ENCODE results near the gene SIGMAR1. TPM values are rescaled to one million over a fixed set of nuclear protein-coding genes. Genes with fewer than 3 reads are reported as not detected.

The SIGMAR1 gene
- total and polyA plus RNA-seq, 4 donors = 26.0 to 72.0 (median 63.3) TPM

GRCh38 chr9:34664281-34665066, 26.9 kb upstream of the SIGMAR1 start:
- ATAC-seq (ENCODE audit: insufficient read depth, low FRiP score) (peak; percentile 39), DNase-seq (peak; percentile 73 to 81 (median 76))
- H3K4me1 ChIP-seq (ENCODE audit: control insufficient read depth in 5 of 5, insufficient read depth in 5 of 5, low read length in 5 of 5) = peaks cover 0 to 7% (median 0%) of the 10 kb centered on the region in 5 donors
- peak overlapping the region; percentile 11 to 19 for H3K9ac ChIP-seq (ENCODE audit: insufficient read depth in 1 of 2, low read length in 2 of 2)
- H3K4me3 ChIP-seq = peak overlapping the region; percentile 33
- peaks cover 1 to 20% (median 11%) of the 10 kb centered on the region in 4 donors for H3K36me3 ChIP-seq (ENCODE audit: control insufficient read depth in 4 of 4, insufficient read depth in 4 of 4, low read length in 4 of 4)
- H3K9me3 ChIP-seq (ENCODE audit: control insufficient read depth in 4 of 4, insufficient read depth in 3 of 4, low read length in 3 of 4) = peaks cover 0 to 3% (median 1%) of the 10 kb centered on the region in 4 donors
- WGBS, 2 donors = 15 to 25% methylated on average over 18 of the region's 18 CpGs
- peak; percentile 94 for TF ChIP-seq CTCF (IDR thresholded peaks at IDR 0.05; ENCODE audit: control extremely low read depth, extremely low read depth)
- H3K27me3 ChIP-seq (ENCODE audit: control insufficient read depth in 3 of 3, insufficient read depth in 3 of 3, low read length in 2 of 3) = no peaks in the 10 kb centered on the region
- peak overlapping the region; percentile 83 to 87 for H3K27ac ChIP-seq (ENCODE audit: low read depth in 1 of 2, low read length in 1 of 2)

- Histone ChIP-seq H3K27me3 (ENCODE audit: control insufficient read depth in 3 of 3, insufficient read depth in 3 of 3, low read length in 2 of 3) (no peaks in the 10 kb centered on the region), H3K9ac (ENCODE audit: insufficient read depth in 1 of 2, low read length in 2 of 2) (no peak overlapping the region), H3K27ac (ENCODE audit: low read depth in 1 of 2, low read length in 1 of 2) (no peak overlapping the region), H3K4me1 (ENCODE audit: control insufficient read depth in 5 of 5, insufficient read depth in 5 of 5, low read length in 5 of 5) (peaks cover 0 to 9% (median 0%) of the 10 kb centered on the region in 5 donors), H3K9me3 (ENCODE audit: control insufficient read depth in 4 of 4, insufficient read depth in 3 of 4, low read length in 3 of 4) (no peaks in the 10 kb centered on the region), H3K4me3 (no peak overlapping the region), H3K36me3 (ENCODE audit: control insufficient read depth in 4 of 4, insufficient read depth in 4 of 4, low read length in 4 of 4) (peaks cover 1 to 18% (median 12%) of the 10 kb centered on the region in 4 donors)
- no peak for DNase-seq
- no peak for TF ChIP-seq CTCF (IDR thresholded peaks at IDR 0.05; ENCODE audit: control extremely low read depth, extremely low read depth)
- no peak for ATAC-seq (ENCODE audit: insufficient read depth, low FRiP score)
These were observed 25.7 kb upstream of the SIGMAR1 start for GRCh38 chr9:34663303-34663605.

- H3K27ac ChIP-seq (ENCODE audit: low read depth in 1 of 2, low read length in 1 of 2) = peak within 1 kb of the TSS in 1 of 2 donors; percentile 5
- peaks cover 1 to 18% (median 10%) of the 10 kb centered on the region in 4 donors for H3K36me3 ChIP-seq (ENCODE audit: control insufficient read depth in 4 of 4, insufficient read depth in 4 of 4, low read length in 4 of 4)
- no peak within 1 kb of the TSS for H3K4me3 ChIP-seq
- no peak within 1 kb of the TSS for H3K9ac ChIP-seq (ENCODE audit: insufficient read depth in 1 of 2, low read length in 2 of 2)
- no peak for TF ChIP-seq CTCF (IDR thresholded peaks at IDR 0.05; ENCODE audit: control extremely low read depth, extremely low read depth)
- WGBS, 2 donors = 91 to 95% methylated on average over 4 of the region's 4 CpGs
- peaks cover 0 to 7% (median 0%) of the 10 kb centered on the region in 5 donors for H3K4me1 ChIP-seq (ENCODE audit: control insufficient read depth in 5 of 5, insufficient read depth in 5 of 5, low read length in 5 of 5)
- DNase-seq (no peak), ATAC-seq (ENCODE audit: insufficient read depth, low FRiP score) (no peak)
- H3K9me3 ChIP-seq (ENCODE audit: control insufficient read depth in 4 of 4, insufficient read depth in 3 of 4, low read length in 3 of 4) = no peaks in the 10 kb centered on the region
- H3K27me3 ChIP-seq (ENCODE audit: control insufficient read depth in 3 of 3, insufficient read depth in 3 of 3, low read length in 2 of 3) = no peaks in the 10 kb centered on the region
These were observed 25.1 kb upstream of the SIGMAR1 start, which contains the start of gene CCL27 for GRCh38 chr9:34662526-34663302. TSS of gene CCL27 (minus strand) at chr9:34662657. CDS start at chr9:34662633, 24 bp downstream.

Measured in lung (tissue), 12 donors.